Gastroesophageal sphincter (tissue), 3 donors: ENCODE data around the gene PRRX2.

Source experiments
- EP300 ChIP-seq: sonication (generic); formaldehyde crosslinking; IDR thresholded peaks from one replicate; pipeline ENCODE4 v1.6.1; 2017; ENCODE audit warnings: antibody characterized with exemption, mild to moderate bottlenecking
- POLR2A ChIP-seq, 2 donors: fragments of 450-650 bp; IDR thresholded peaks; one replicate each; pipeline ENCODE4 v1.6.1; 2017; ENCODE audit warnings: antibody characterized with exemption in 2 of 2, mild to moderate bottlenecking in 2 of 2, moderate library complexity in 1 of 2
- TF ChIP-seq, protein P1 (sequence below), 4 experiments: fragments of 200-600 bp in 2 of 4; fragments of 450-650 bp in 2 of 4; sonication (generic) in 1 of 4; IDR thresholded peaks; one replicate each; pipeline ENCODE4 v1.5.1; 2017 to 2019; ENCODE audit warnings: antibody characterized with exemption in 4 of 4, mild to moderate bottlenecking in 2 of 4, moderate library complexity in 2 of 4

DNA sequence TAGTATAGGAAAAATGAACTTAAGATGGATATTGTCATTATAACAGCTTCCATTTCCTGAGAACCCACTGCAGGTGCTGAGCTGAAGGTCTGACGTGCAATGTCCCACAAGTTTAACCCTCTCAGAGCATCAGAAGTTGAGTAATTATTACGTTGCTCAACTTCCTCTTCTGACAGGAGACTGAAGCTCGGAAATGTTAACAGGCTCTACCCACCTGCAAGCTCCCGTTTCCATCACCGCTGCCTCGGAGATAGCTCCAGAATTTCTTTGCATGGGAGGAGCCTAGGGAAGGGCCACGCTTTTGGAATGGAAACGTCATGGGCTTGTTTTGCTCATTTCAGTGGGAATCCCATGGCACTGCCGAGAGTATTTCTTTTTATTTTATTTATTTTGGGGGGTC lies 40.5 kb upstream of the PRRX2 start:
- TF ChIP-seq EP300 (no peak), POLR2A (IDR thresholded peaks at IDR 0.05) (no peak)
- TF ChIP-seq, protein P1, sequence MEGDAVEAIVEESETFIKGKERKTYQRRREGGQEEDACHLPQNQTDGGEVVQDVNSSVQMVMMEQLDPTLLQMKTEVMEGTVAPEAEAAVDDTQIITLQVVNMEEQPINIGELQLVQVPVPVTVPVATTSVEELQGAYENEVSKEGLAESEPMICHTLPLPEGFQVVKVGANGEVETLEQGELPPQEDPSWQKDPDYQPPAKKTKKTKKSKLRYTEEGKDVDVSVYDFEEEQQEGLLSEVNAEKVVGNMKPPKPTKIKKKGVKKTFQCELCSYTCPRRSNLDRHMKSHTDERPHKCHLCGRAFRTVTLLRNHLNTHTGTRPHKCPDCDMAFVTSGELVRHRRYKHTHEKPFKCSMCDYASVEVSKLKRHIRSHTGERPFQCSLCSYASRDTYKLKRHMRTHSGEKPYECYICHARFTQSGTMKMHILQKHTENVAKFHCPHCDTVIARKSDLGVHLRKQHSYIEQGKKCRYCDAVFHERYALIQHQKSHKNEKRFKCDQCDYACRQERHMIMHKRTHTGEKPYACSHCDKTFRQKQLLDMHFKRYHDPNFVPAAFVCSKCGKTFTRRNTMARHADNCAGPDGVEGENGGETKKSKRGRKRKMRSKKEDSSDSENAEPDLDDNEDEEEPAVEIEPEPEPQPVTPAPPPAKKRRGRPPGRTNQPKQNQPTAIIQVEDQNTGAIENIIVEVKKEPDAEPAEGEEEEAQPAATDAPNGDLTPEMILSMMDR (IDR thresholded peaks at IDR 0.05), result no peak
